Heart left ventricle (tissue), 16 donors: ENCODE measurements around the gene ARL4C. TPM values are rescaled to one million over a fixed set of nuclear protein-coding genes. Genes with fewer than 3 reads are reported as not detected.

ENCODE experiments used
- ATAC-seq, 4 donors: fragments of 200-7000 bp; cut with Tn5 transposase; one replicate each; pipeline ENCODE4 v1.9.1; 2020 to 2022; ENCODE audit warnings: moderate library complexity in 4 of 4, mild to moderate bottlenecking in 3 of 4, moderate number of reproducible peaks in 1 of 4
- DNase-seq, 5 donors: peaks; one replicate each; pipeline ENCODE4 v3.0.0-alpha.2; 2020
- H3K27ac ChIP-seq, 12 donors: fragments of 200-600 bp; sonication (generic) in 4 of 12; one replicate each; pipeline versions ENCODE4 v1.5.0 to v1.8.0; 2016 to 2022; ENCODE audit warnings: mild to moderate bottlenecking in 2 of 12
- H3K27me3 ChIP-seq, 9 donors: fragments of 200-600 bp; sonication (generic) in 2 of 9; one replicate each; pipeline versions ENCODE4 v1.5.1 to v1.8.0; 2016 to 2022; ENCODE audit warnings: mild to moderate bottlenecking in 3 of 9
- H3K36me3 ChIP-seq, 9 donors: fragments of 200-600 bp; sonication (generic) in 2 of 9; one replicate each; pipeline versions ENCODE4 v1.5.0 to v1.8.0; 2018 to 2022; ENCODE audit warnings: mild to moderate bottlenecking in 2 of 9
- H3K4me1 ChIP-seq, 12 donors: fragments of 200-600 bp; sonication (generic) in 4 of 12; one replicate each; pipeline versions ENCODE4 v1.5.0 to v1.8.0; 2016 to 2022; ENCODE audit warnings: mild to moderate bottlenecking in 3 of 12
- H3K4me3 ChIP-seq, 12 donors: fragments of 200-600 bp; sonication (generic) in 4 of 12; one replicate each; pipeline versions ENCODE4 v1.5.0 to v1.8.0; 2017 to 2022; ENCODE audit warnings: mild to moderate bottlenecking in 9 of 12, moderate library complexity in 4 of 12
- H3K9me3 ChIP-seq, 12 donors: fragments of 200-600 bp; sonication (generic) in 4 of 12; one replicate each; pipeline versions ENCODE4 v1.5.0 to v1.8.0; 2016 to 2022; ENCODE audit warnings: mild to moderate bottlenecking in 1 of 12
- CTCF ChIP-seq, 12 donors: fragments of 200-600 bp; sonication (generic) in 4 of 12; IDR thresholded peaks; one replicate each; pipeline versions ENCODE4 v1.5.0 to v1.8.0; 2018 to 2022; ENCODE audit warnings: antibody characterized with exemption in 12 of 12, mild to moderate bottlenecking in 5 of 12
- POLR2A ChIP-seq, 2 donors: fragments of 450-650 bp; IDR thresholded peaks; one replicate each; pipeline ENCODE4 v1.6.1; 2017; ENCODE audit warnings: antibody characterized with exemption in 2 of 2, mild to moderate bottlenecking in 2 of 2, moderate library complexity in 2 of 2
- WGBS, 4 donors: extraction: QIAGEN DNeasy Blood & Tissue Kit in 2 of 4; methylation state at CpG; one replicate each; pipeline versions ENCODE4 v1.1.5 to v1.1.7; 2013 to 2018; 5-methylcytosine and 5-hydroxymethylcytosine counted together
- intact Hi-C, 10 donors: fragments of 100-400 bp; cut with DNase I; formaldehyde crosslinking; loops; one replicate each; pipeline versions ENCODE4 v1.11.1 to v1.14.2; 2022
- polyA plus RNA-seq, 2 donors: library from polyadenylated mRNA; stranded (reverse); fragments of 200-250 nt; gene quantifications; one replicate each; pipeline ENCODE4 v1.2.3, GENCODE V29; 2013
- total RNA-seq, 9 donors: library from RNA; depleted of rRNA in 2 of 9; stranded (reverse); fragments of >200 nt in 2 of 9; fragmentation: NEBNext Ultra II Directional in 3 of 9; extraction: Animal tissue kit (Norgen Biotek cat#: 25700) in 3 of 9; gene quantifications; one replicate each; pipeline versions ENCODE4 v1.1.0 to v1.2.4, GENCODE V29; 2016 to 2023
- donor health status: ischemic (EF 13 %, LVEDD 7.1; RV severe dilation, severe dysfunction).
- donor health status: healthy with polysubstance abuse.
- donor health status: DM: no; HTN: yes; CAD: no.
- donor health status: DM: no; HTN: no; CAD: no.
- donor health status: ischemic (EF 25% LVEDD 6.9; RV normal size, moderate dysfunction).
- donor health status: ischemic (EF 25% LVEDD 5.7; RV mildly dilated, moderate dysfunction).
- donor health status: healthy.
- donor health status: DM: yes; HTN: yes; CAD: no.
- donor health status: ischemic (EF 35%, LVEDD 5.7; RV mildly dilated, moderate dysfunction).
- donor health status: nonischemic (EF 11% LVEDD 7.7; RV severe dilation, severe dysfunction).
- donor health status: DM: yes; HTN: yes; CAD: no.
- donor health status: PGD.
- donor health status: ischemic (EF 29% LVEDD 5.4; RV normal size, mild dysfunction).
- donor health status: nonischemic (EF 23%, LVEDD 6.1; RV moderate dilation, normal function).

ARL4C gene
- total and polyA plus RNA-seq, 11 donors: 0.80 to 16.3 (median 2.2) TPM

GRCh38 chr2:234518986-234519642 lies 22.2 kb upstream of the ARL4C start:
- 83 to 90% (median 87%) methylated on average over 5 of the region's 5 CpGs for WGBS, 4 donors
- DNase-seq: no peak
- no peaks in the 10 kb centered on the region for H3K36me3 ChIP-seq
- H3K27ac ChIP-seq: no peak overlapping the region
- no peak for ATAC-seq
- TF ChIP-seq POLR2A (IDR thresholded peaks at IDR 0.05) (no peak), CTCF (IDR thresholded peaks at IDR 0.05) (no peak)
- H3K27me3 ChIP-seq: peaks cover 0 to 3% (median 0%) of the 10 kb centered on the region in 9 donors
- H3K4me3 ChIP-seq: no peak overlapping the region
- intact Hi-C loops: no loop called here
- peaks cover 0 to under 1% (median 0%) of the 10 kb centered on the region in 12 donors for H3K9me3 ChIP-seq
- H3K4me1 ChIP-seq: no peaks in the 10 kb centered on the region

GRCh38 chr2:234517971-234518370 lies 21.1 kb upstream of the ARL4C start:
- no peak overlapping the region for H3K27ac ChIP-seq
- no peak for TF ChIP-seq CTCF (IDR thresholded peaks at IDR 0.05)
- TF ChIP-seq POLR2A (IDR thresholded peaks at IDR 0.05): no peak
- intact Hi-C loops: no loop called here
- ATAC-seq (no peak), DNase-seq (no peak)
- H3K27me3 ChIP-seq: peaks cover 0 to 8% (median 0%) of the 10 kb centered on the region in 9 donors
- WGBS, 4 donors: 76 to 85% (median 81%) methylated on average over 8 of the region's 8 CpGs
- H3K4me3 ChIP-seq: no peak overlapping the region
- H3K4me1 ChIP-seq: no peaks in the 10 kb centered on the region
- no peaks in the 10 kb centered on the region for H3K36me3 ChIP-seq
- no peaks in the 10 kb centered on the region for H3K9me3 ChIP-seq

GRCh38 chr2:234514873-234515638 lies 18.2 kb upstream of the ARL4C start:
- WGBS, 4 donors: 69 to 83% (median 75%) methylated on average over 7 to 16 of the region's 16 CpGs
- DNase-seq (no peak), ATAC-seq (no peak)
- H3K27ac ChIP-seq: no peak overlapping the region
- H3K27me3 ChIP-seq: peaks cover 0 to 14% (median 3%) of the 10 kb centered on the region in 9 donors
- no peak overlapping the region for H3K4me3 ChIP-seq
- TF ChIP-seq CTCF (IDR thresholded peaks at IDR 0.05) (no peak), POLR2A (IDR thresholded peaks at IDR 0.05) (no peak)
- no peaks in the 10 kb centered on the region for H3K4me1 ChIP-seq
- H3K9me3 ChIP-seq: no peaks in the 10 kb centered on the region
- no peaks in the 10 kb centered on the region for H3K36me3 ChIP-seq
- intact Hi-C loops: no loop called here

- ATAC-seq (peak in 1 of 4 donors; percentile 20), DNase-seq (no peak)
- Histone ChIP-seq H3K4me3 (no peak overlapping the region), H3K9me3 (no peaks in the 10 kb centered on the region), H3K27ac (no peak overlapping the region), H3K4me1 (no peaks in the 10 kb centered on the region), H3K36me3 (no peaks in the 10 kb centered on the region), H3K27me3 (peaks cover 0 to 14% (median 3%) of the 10 kb centered on the region in 9 donors)
- TF ChIP-seq CTCF (IDR thresholded peaks at IDR 0.05) (no peak), POLR2A (IDR thresholded peaks at IDR 0.05) (no peak)
- 92 to 100% (median 99%) methylated on average over 1 of the region's 1 CpG for WGBS, 4 donors
- intact Hi-C loops: no loop called here
Measured at GRCh38 chr2:234514099-234514498, 17.2 kb upstream of the ARL4C start.
